ENCODE results near the gene CSNK1A1. TPM values are rescaled to one million over a fixed set of nuclear protein-coding genes. Genes with fewer than 3 reads are reported as not detected.
A peak's percentile ranks its signal among the peaks of the same experiment; 100 is the strongest.

CSNK1A1 gene
- total and polyA plus RNA-seq, 9 donors = 99.3 to 150 (median 132) TPM

GRCh38 chr5:149442563-149443182, 108.6 kb downstream of the CSNK1A1 start:
- peak overlapping the region; percentile 33 for H3K27ac ChIP-seq (ENCODE audit: low read length)
- H3K36me3 ChIP-seq (ENCODE audit: control insufficient read depth, insufficient read depth, low read length) = no peaks in the 10 kb centered on the region
- H3K4me3 ChIP-seq (ENCODE audit: low read length) = no peak overlapping the region
- H3K9me3 ChIP-seq (replicated peaks; ENCODE audit: control insufficient read depth, low read depth, low read length) = no peaks in the 10 kb centered on the region
- DNase-seq = peak; percentile 79
- H3K27me3 ChIP-seq (ENCODE audit: control insufficient read depth, insufficient read depth, low read length) = no peaks in the 10 kb centered on the region
- 45% methylated on average over 17 of the region's 17 CpGs for WGBS (ENCODE audit: insufficient coverage)
- H3K4me1 ChIP-seq (ENCODE audit: control insufficient read depth, insufficient read depth, low read length) = peaks cover 33% of the 10 kb centered on the region

Other genes starting within 250 kb of the CSNK1A1 start
- 14.1 TPM for gene GRPEL2, start 205.9 kb downstream of the CSNK1A1 start, total RNA-seq
- 10 to 100 TPM; 11.0 to 22.6 (median 14.0) TPM for gene GRPEL2, start 205.9 kb downstream of the CSNK1A1 start, polyA plus RNA-seq (ENCODE audit: insufficient read depth in 1 of 8, insufficient read length in 8 of 8, low replicate concordance in 1 of 8)
- gene PCYOX1L, start 193.4 kb downstream of the CSNK1A1 start, total RNA-seq = 6.3 TPM
- gene PCYOX1L, start 193.4 kb downstream of the CSNK1A1 start, polyA plus RNA-seq (ENCODE audit: insufficient read depth in 1 of 8, insufficient read length in 8 of 8, low replicate concordance in 1 of 8) = 10 to 100 TPM in 4 of 8 donors, 1 to 10 TPM in 4; 7.6 to 11.6 (median 9.8) TPM
- 423 TPM for gene IL17B, start 172.1 kb downstream of the CSNK1A1 start, total RNA-seq
- 100 to 1,000 TPM; 151 to 377 (median 284) TPM for gene IL17B, start 172.1 kb downstream of the CSNK1A1 start, polyA plus RNA-seq (ENCODE audit: insufficient read depth in 1 of 8, insufficient read length in 8 of 8, low replicate concordance in 1 of 8)
- 3.9 TPM for gene ARHGEF37, start 30.1 kb upstream of the CSNK1A1 start, total RNA-seq
- 1 to 10 TPM; 2.8 to 4.2 (median 3.6) TPM for gene ARHGEF37, start 30.1 kb upstream of the CSNK1A1 start, polyA plus RNA-seq (ENCODE audit: insufficient read depth in 1 of 8, insufficient read length in 8 of 8, low replicate concordance in 1 of 8)
- gene PPARGC1B, start 178.9 kb upstream of the CSNK1A1 start, total RNA-seq = 4.3 TPM
- gene PPARGC1B, start 178.9 kb upstream of the CSNK1A1 start, polyA plus RNA-seq (ENCODE audit: insufficient read depth in 1 of 8, insufficient read length in 8 of 8, low replicate concordance in 1 of 8) = 1 to 10 TPM; 3.0 to 7.7 (median 5.5) TPM